Common myeloid progenitor, CD34-positive (primary cell): Measurements from ENCODE around the gene FOXS1. TPM values are rescaled to one million over a fixed set of nuclear protein-coding genes. Genes with fewer than 3 reads are reported as not detected.

Source experiments
- CTCF ChIA-PET: fragments of 350-600 bp; sonication (Branson Sonifier 250); formaldehyde crosslinking; loops from one replicate; lab custom pipeline; 2021; ENCODE audit warnings: antibody characterized with exemption; lab: Charles Lee
- POLR2A ChIA-PET: fragments of 350-600 bp; sonication (Branson Sonifier 250); formaldehyde crosslinking; loops from one replicate; lab custom pipeline; 2021; ENCODE audit warnings: antibody characterized with exemption; lab: Charles Lee
- DNase-seq, 3 donors: peaks; one replicate each; pipeline versions ENCODE4 v3.0.0 to v3.0.0-alpha.2; 2013
- H3K27ac ChIP-seq, 2 experiments: 1 replicate in 1 of 2; 2 replicates in 1 of 2; pipeline ENCODE4 v1.7.0; 2013; ENCODE audit warnings: inconsistent platforms in 2 of 2, low read length in 2 of 2, mild to moderate bottlenecking in 2 of 2, low read depth in 1 of 2, moderate library complexity in 1 of 2; ENCODE audit not compliant: severe bottlenecking in 2 of 2, insufficient read depth in 1 of 2, poor library complexity in 1 of 2
- H3K27me3 ChIP-seq, 5 experiments: replicated peaks in 2 of 5; 1 replicate in 3 of 5; 2 replicates in 2 of 5; pipeline versions ENCODE4 v1.6.1 to v1.7.0; 2013; ENCODE audit warnings: low read length in 4 of 5, mild to moderate bottlenecking in 2 of 5, moderate library complexity in 2 of 5, inconsistent platforms in 1 of 5; ENCODE audit not compliant: insufficient read depth in 5 of 5, control insufficient read depth in 4 of 5
- H3K36me3 ChIP-seq, 4 experiments: 1 replicate in 2 of 4; 2 replicates in 2 of 4; pipeline versions ENCODE4 v1.6.1 to v1.7.0; 2013; ENCODE audit warnings: low read length in 3 of 4, control low read depth in 1 of 4, mild to moderate bottlenecking in 1 of 4; ENCODE audit not compliant: control insufficient read depth in 4 of 4, insufficient read depth in 4 of 4
- H3K4me1 ChIP-seq, 4 experiments: 1 replicate in 3 of 4; 2 replicates in 1 of 4; pipeline versions ENCODE4 v1.6.1 to v1.7.1; 2013; ENCODE audit warnings: low read length in 3 of 4, mild to moderate bottlenecking in 3 of 4, control low read depth in 1 of 4, inconsistent platforms in 1 of 4, moderate library complexity in 1 of 4; ENCODE audit not compliant: control insufficient read depth in 4 of 4, insufficient read depth in 4 of 4; ENCODE audit errors: control extremely low read depth in 1 of 4
- H3K4me3 ChIP-seq, 7 experiments: 1 replicate in 4 of 7; 2 replicates in 3 of 7; pipeline versions ENCODE4 v1.5.1 to v1.7.0; 2013; ENCODE audit warnings: mild to moderate bottlenecking in 7 of 7, low read length in 6 of 7, moderate library complexity in 6 of 7, inconsistent platforms in 2 of 7, low read depth in 2 of 7, control low read depth in 1 of 7; ENCODE audit not compliant: insufficient read depth in 4 of 7, control insufficient read depth in 1 of 7; ENCODE audit errors: extremely low read depth in 1 of 7
- H3K9me3 ChIP-seq, 5 experiments: 1 replicate in 4 of 5; 2 replicates in 1 of 5; pipeline versions ENCODE4 v1.6.1 to v1.7.1; 2013; ENCODE audit warnings: low read length in 4 of 5, mild to moderate bottlenecking in 2 of 5, inconsistent platforms in 1 of 5, low read depth in 1 of 5, moderate library complexity in 1 of 5; ENCODE audit not compliant: control insufficient read depth in 4 of 5, insufficient read depth in 2 of 5; ENCODE audit errors: control extremely low read depth in 1 of 5
- WGBS: methylation state at CpG from one replicate; pipeline ENCODE4 v1.1.5; 2013; ENCODE audit not compliant: insufficient coverage; 5-methylcytosine and 5-hydroxymethylcytosine counted together
- polyA plus RNA-seq: library from polyadenylated mRNA; unstranded; fragments of 120-200 nt; gene quantifications from one replicate; pipeline ENCODE4 v1.2.1, GENCODE V29; 2013

FOXS1 gene
- 0.04 TPM for polyA plus RNA-seq

DNA sequence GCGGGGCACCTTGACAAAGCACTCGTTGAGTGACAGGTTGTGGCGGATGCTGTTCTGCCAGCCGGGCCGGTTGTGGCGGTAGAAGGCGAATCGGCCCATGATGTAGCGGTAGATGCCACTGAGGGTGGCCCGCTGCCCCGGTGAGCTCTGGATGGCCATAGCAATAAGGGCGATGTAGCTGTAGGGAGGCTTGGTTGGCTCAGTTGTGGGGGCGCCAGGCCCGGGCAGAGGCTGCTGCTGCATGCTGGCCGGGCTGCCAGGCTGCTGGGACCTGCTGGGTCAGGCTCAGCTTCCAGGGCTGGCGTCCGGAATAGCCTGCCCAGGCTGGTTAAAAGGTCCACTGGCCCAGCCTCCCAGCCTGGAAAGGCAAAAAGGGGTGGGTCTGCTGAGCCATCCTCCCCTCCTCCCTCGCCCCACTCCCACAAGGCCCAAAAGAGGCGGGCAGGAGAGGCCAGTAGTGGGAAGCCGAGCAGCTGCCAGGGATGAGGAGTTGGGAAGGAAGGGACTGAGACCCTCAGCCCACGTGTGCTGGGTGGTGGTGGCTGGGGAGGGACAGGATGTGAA lies at the start of gene FOXS1:
FOXS1 (minus strand) TSS at position 305 of the 564 bp plus-strand sequence; CDS start at position 243, 62 bp downstream.
- Histone ChIP-seq H3K27ac (no peak within 1 kb of the TSS), H3K4me3 (no peak within 1 kb of the TSS), H3K4me1 (peaks cover 0 to 10% (median under 1%) of the 10 kb centered on the region in 4 experiments), H3K36me3 (no peaks in the 10 kb centered on the region), H3K9me3 (no peaks in the 10 kb centered on the region), H3K27me3 (peaks cover 0 to 18% (median 6%) of the 10 kb centered on the region in 5 experiments)
- ChIA-PET CTCF (interaction anchor here (1.2 to 7.6 kb wide), 5 partner anchors 8 to 25 kb away, joined by 4 to 131 read pairs (median 7); partner anchors contain the start of gene MYLK2), POLR2A (no interaction called here)
- DNase-seq = no peak
- 93% methylated on average over 18 of the region's 21 CpGs for WGBS

GRCh38 chr20:31890646-31891045 lies 45.2 kb upstream of the FOXS1 start:
- H3K27me3 ChIP-seq = no peaks in the 10 kb centered on the region
- no peak for DNase-seq
- CTCF ChIA-PET = interaction anchor here (1.1 to 1.3 kb wide), 2 partner anchors 22 to 45 kb away, joined by 3 to 4 read pairs; no protein-coding TSS in a partner anchor
- no peaks in the 10 kb centered on the region for H3K36me3 ChIP-seq
- H3K27ac ChIP-seq = no peak overlapping the region
- no peak overlapping the region for H3K4me3 ChIP-seq
- H3K4me1 ChIP-seq = peaks cover 0 to 10% (median 6%) of the 10 kb centered on the region in 4 experiments
- POLR2A ChIA-PET = no interaction called here
- WGBS = 98% methylated on average over 5 of the region's 8 CpGs
- H3K9me3 ChIP-seq = no peaks in the 10 kb centered on the region

GRCh38 chr20:31883829-31884228 lies 38.4 kb upstream of the FOXS1 start:
- Histone ChIP-seq H3K27ac (no peak overlapping the region), H3K9me3 (no peaks in the 10 kb centered on the region), H3K4me3 (no peak overlapping the region), H3K36me3 (no peaks in the 10 kb centered on the region), H3K4me1 (peaks cover 0 to 10% (median 5%) of the 10 kb centered on the region in 4 experiments), H3K27me3 (peaks cover 0 to 2% (median 0%) of the 10 kb centered on the region in 5 experiments)
- ChIA-PET POLR2A (no interaction called here), CTCF (no interaction called here)
- DNase-seq = no peak

DNA sequence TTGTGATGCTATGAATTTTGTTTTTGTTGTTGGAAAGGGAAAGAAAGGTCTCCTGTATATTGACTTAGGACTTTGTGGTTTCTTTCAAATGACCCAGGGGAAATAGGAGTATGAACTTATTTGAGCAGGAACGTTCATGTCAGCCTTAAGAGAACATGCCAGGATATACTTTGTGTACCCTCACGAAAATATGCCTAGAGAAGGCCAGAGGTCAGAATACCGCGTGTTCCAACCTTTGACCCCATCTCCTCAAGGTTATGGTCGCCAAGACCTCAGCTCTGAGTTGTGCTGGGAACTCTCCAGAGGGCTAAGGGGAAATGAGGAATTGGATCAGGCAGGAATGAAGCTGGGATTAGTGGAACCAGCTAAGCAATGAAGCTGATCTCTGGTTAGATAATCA lies 36.5 kb upstream of the FOXS1 start:
- ChIA-PET POLR2A (no interaction called here), CTCF (interaction anchor here (1.0 to 1.1 kb wide), 2 partner anchors 26 to 63 kb away, joined by 3 read pairs; no protein-coding TSS in a partner anchor)
- no peak for DNase-seq
- H3K27me3 ChIP-seq = peaks cover 0 to 2% (median 0%) of the 10 kb centered on the region in 5 experiments
- no peak overlapping the region for H3K4me3 ChIP-seq
- H3K27ac ChIP-seq = no peak overlapping the region
- WGBS = 87% methylated on average over 5 of the region's 5 CpGs
- H3K36me3 ChIP-seq = no peaks in the 10 kb centered on the region
- H3K9me3 ChIP-seq = no peaks in the 10 kb centered on the region
- H3K4me1 ChIP-seq = peaks cover 0 to 10% (median 5%) of the 10 kb centered on the region in 4 experiments

- WGBS = 5% methylated on average over 22 of the region's 45 CpGs
Measured at GRCh38 chr20:31879143-31879987, 34.0 kb upstream of the FOXS1 start.

DNA sequence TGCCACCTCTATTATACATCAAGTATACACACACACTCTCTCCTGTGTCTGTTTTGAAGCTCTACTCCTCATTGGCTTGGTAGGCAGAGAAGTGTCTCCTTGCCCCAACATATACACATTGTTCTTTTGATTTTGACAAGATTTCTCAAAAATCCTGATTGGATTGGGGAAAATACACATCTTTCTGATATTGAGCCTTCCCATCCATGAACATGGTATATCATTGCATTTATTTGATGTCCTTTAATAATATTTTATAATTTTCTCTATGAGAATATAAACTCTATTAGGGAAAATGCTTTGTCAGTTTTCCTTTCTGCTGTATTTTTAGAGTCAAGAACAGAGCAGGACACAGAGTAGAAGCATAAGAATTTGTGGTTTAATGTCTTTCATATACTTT lies 32.3 kb upstream of the FOXS1 start:
- ChIA-PET POLR2A (no interaction called here), CTCF (interaction anchor here (4.4 kb wide), 1 partner anchor 74 kb away, joined by 14 read pairs; the partner anchor contains the start of gene PDRG1)
- Histone ChIP-seq H3K36me3 (no peaks in the 10 kb centered on the region), H3K27ac (no peak overlapping the region), H3K9me3 (no peaks in the 10 kb centered on the region), H3K4me1 (peaks cover 0 to 18% (median 10%) of the 10 kb centered on the region in 4 experiments), H3K4me3 (no peak overlapping the region), H3K27me3 (no peaks in the 10 kb centered on the region)
- no peak for DNase-seq

More at GRCh38 chr20:31879143-31879987, 34.0 kb upstream of the FOXS1 start:
- no peaks in the 10 kb centered on the region for H3K9me3 ChIP-seq
- no peaks in the 10 kb centered on the region for H3K27me3 ChIP-seq
- peaks cover 0 to 18% (median 10%) of the 10 kb centered on the region in 4 experiments for H3K4me1 ChIP-seq
- H3K27ac ChIP-seq = peak overlapping the region; percentile 64 to 82
- no peaks in the 10 kb centered on the region for H3K36me3 ChIP-seq
- H3K4me3 ChIP-seq = peak overlapping the region; percentile 50 to 89 (median 70)
- CTCF ChIA-PET = interaction anchor here (0.8 to 4.4 kb wide), 10 partner anchors 11 to 72 kb away, joined by 3 to 14 read pairs (median 4); partner anchors contain the start of gene PDRG1
- peak; percentile 94 to 97 (median 96) for DNase-seq
- POLR2A ChIA-PET = interaction anchor here (0.5 to 0.9 kb wide), 2 partner anchors 20 to 73 kb away, joined by 3 to 5 read pairs; partner anchors contain the start of gene PDRG1
